Measurements from ENCODE around the gene OSCP1.

Gene OSCP1

GRCh38 chr1:36390411-36390810 is 59.8 kb downstream of the OSCP1 start:
- peak overlapping the region; percentile 92 for H3K27ac Mint-ChIP-seq
- no peaks in the 10 kb centered on the region for H3K9me3 Mint-ChIP-seq
- H3K4me1 Mint-ChIP-seq: peaks cover 64% of the 10 kb centered on the region
- no peaks in the 10 kb centered on the region for H3K27me3 Mint-ChIP-seq
- no peak for ATAC-seq
- H3K36me3 Mint-ChIP-seq: peaks cover 35% of the 10 kb centered on the region
- H3K4me3 Mint-ChIP-seq: no peak overlapping the region

- H3K27ac Mint-ChIP-seq: peak overlapping the region; percentile 92
- peaks cover 35% of the 10 kb centered on the region for H3K36me3 Mint-ChIP-seq
- no peaks in the 10 kb centered on the region for H3K27me3 Mint-ChIP-seq
- peaks cover 64% of the 10 kb centered on the region for H3K4me1 Mint-ChIP-seq
- H3K4me3 Mint-ChIP-seq: no peak overlapping the region
- no peaks in the 10 kb centered on the region for H3K9me3 Mint-ChIP-seq
- ATAC-seq: no peak
These were observed 60.3 kb downstream of the OSCP1 start for GRCh38 chr1:36389999-36390398.

- Mint-ChIP-seq H3K4me1 (peaks cover 72% of the 10 kb centered on the region), H3K4me3 (no peak overlapping the region), H3K36me3 (peaks cover 35% of the 10 kb centered on the region), H3K9me3 (no peaks in the 10 kb centered on the region), H3K27me3 (no peaks in the 10 kb centered on the region), H3K27ac (peak overlapping the region; percentile 92)
- ATAC-seq: no peak
These were observed 61.0 kb downstream of the OSCP1 start for GRCh38 chr1:36389261-36389660.

GRCh38 chr1:36387141-36387949 is 62.9 kb downstream of the OSCP1 start:
- H3K9me3 Mint-ChIP-seq: no peaks in the 10 kb centered on the region
- H3K27me3 Mint-ChIP-seq: no peaks in the 10 kb centered on the region
- peak overlapping the region; percentile 92 for H3K27ac Mint-ChIP-seq
- H3K4me1 Mint-ChIP-seq: peaks cover 79% of the 10 kb centered on the region
- H3K36me3 Mint-ChIP-seq: peaks cover 27% of the 10 kb centered on the region
- ATAC-seq: no peak
- peak overlapping the region; percentile 78 for H3K4me3 Mint-ChIP-seq

- Mint-ChIP-seq H3K9me3 (no peaks in the 10 kb centered on the region), H3K36me3 (peaks cover 27% of the 10 kb centered on the region), H3K27me3 (no peaks in the 10 kb centered on the region), H3K4me3 (peak overlapping the region; percentile 78), H3K4me1 (peaks cover 79% of the 10 kb centered on the region), H3K27ac (peak overlapping the region; percentile 92)
- peak; percentile 80 for ATAC-seq
These were observed 63.7 kb downstream of the OSCP1 start for GRCh38 chr1:36386265-36387140.

DNA sequence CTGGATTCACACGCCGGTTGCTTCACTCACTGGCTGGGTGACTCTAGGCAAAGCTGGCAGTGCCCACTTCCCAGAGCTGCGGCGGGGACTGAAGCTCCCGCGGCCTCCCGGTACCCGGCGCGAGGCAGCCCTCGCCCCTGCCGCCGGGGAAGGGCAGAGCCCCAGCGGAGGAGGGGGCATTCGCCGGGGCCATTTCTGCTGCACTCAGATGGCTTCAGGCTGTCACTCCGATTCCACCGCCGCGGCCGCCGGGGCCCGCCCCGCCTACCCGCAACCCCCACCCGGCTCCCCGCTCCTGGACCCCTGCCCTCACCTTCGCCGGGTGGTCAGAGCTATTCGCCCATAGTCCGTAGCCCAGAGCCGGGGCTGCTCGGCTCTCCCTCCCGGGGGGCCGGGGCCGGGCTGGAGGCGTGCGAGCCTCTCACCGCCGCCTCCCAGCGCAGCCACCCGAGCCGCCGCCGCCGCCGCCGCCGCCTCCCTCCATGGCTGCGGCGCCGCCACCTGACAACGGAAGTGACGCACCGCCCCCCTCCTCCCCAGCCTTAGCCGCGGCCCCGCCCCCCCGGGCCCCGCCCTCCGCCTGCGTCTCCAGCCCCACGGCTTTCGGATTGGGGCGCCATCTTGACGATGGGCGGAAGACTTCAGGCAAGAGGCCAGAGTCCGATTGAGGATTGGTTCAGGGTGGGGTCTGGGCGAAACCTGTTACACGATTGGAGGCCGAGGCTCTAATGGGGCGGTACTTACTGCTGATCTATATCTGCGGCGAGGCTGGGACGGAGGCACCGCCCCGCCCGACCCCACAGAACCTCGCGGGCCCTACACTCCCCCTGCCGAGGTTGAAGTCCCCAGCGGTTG is 64.6 kb downstream of the OSCP1 start, which contains the start of gene STK40:
STK40 (minus strand) TSS at position 515 of the 855 bp plus-strand sequence. CDS start 24,592 bp downstream, outside the sequence.
- H3K36me3 Mint-ChIP-seq: peaks cover 21% of the 10 kb centered on the region
- no peaks in the 10 kb centered on the region for H3K27me3 Mint-ChIP-seq
- H3K9me3 Mint-ChIP-seq: no peaks in the 10 kb centered on the region
- H3K4me1 Mint-ChIP-seq: peaks cover 78% of the 10 kb centered on the region
- ATAC-seq: peak; percentile 97
- peak within 1 kb of the TSS; percentile 78 for H3K4me3 Mint-ChIP-seq
- peak within 1 kb of the TSS; percentile 92 for H3K27ac Mint-ChIP-seq

DNA sequence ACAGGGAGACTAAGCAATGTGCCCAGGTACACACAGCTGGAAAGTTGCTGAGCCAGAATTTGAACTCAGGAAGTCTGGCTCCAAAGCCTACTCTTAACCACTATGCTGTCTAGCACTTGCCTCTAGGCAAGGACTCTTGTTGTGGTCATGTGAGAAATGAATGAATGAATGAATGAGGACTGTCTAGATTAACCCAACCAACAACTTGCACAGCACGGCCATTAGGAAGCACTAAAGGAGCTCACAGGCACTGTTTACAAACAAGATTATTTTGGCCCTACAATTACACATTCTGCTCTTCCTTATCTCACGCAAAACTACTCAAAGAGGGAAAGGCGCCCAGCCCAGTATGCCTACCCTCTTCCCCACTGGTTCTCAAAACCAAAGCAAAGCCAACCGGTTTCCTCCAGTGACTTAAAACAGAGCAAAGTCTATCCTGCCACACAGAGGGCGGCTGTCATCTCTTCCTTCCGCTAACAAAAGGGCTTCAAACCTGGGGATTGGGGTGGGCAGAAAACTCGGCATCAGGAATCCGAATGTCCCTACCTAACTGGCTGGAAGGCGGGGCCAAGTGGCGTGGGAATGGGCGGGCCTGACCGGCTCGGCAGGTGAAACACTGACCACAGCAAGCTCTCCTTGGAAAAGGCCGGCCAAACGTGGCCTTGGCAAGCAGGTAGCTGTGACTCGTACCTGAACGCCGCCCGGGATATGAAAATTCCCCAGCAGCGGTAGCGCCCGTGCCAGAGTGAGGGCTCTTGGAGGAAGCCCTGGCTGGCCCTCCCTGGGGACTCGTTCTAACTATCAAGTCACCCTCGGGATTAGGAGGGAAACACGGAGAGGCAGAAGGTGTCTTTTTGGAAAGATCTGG is 65.5 kb downstream of the OSCP1 start:
- H3K27ac Mint-ChIP-seq: peak overlapping the region; percentile 92
- H3K9me3 Mint-ChIP-seq: no peaks in the 10 kb centered on the region
- no peaks in the 10 kb centered on the region for H3K27me3 Mint-ChIP-seq
- H3K36me3 Mint-ChIP-seq: peaks cover 13% of the 10 kb centered on the region
- no peak for ATAC-seq
- peaks cover 77% of the 10 kb centered on the region for H3K4me1 Mint-ChIP-seq
- peak overlapping the region; percentile 78 for H3K4me3 Mint-ChIP-seq

DNA sequence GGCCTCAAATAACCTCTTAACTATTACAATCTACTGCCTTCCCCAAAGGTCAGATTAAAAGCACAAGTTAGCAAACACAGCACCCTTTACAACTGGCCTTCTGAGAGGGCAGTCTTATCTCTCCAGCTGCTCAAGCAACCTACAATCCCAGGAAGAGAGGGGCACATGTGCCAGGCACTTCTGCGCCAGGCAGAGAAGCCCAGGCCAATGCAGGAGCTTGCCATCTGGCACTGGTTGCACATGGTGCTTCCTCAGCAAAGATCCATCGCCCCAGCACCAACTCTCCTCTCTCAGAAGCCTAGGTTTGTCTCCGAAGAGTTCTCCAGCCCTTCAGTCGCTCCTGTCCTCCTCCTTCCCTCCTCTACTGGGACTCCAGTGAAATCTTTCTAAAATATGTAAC is 67.0 kb downstream of the OSCP1 start:
- peak overlapping the region; percentile 92 for H3K27ac Mint-ChIP-seq
- no peak overlapping the region for H3K4me3 Mint-ChIP-seq
- no peak for ATAC-seq
- no peaks in the 10 kb centered on the region for H3K9me3 Mint-ChIP-seq
- peaks cover 6% of the 10 kb centered on the region for H3K36me3 Mint-ChIP-seq
- H3K27me3 Mint-ChIP-seq: no peaks in the 10 kb centered on the region
- peaks cover 78% of the 10 kb centered on the region for H3K4me1 Mint-ChIP-seq

GRCh38 chr1:36382669-36383068 is 67.6 kb downstream of the OSCP1 start:
- Mint-ChIP-seq H3K4me3 (no peak overlapping the region), H3K4me1 (peaks cover 81% of the 10 kb centered on the region), H3K27ac (no peak overlapping the region), H3K36me3 (peaks cover 6% of the 10 kb centered on the region), H3K9me3 (no peaks in the 10 kb centered on the region), H3K27me3 (no peaks in the 10 kb centered on the region)
- ATAC-seq: no peak

- Mint-ChIP-seq H3K9me3 (no peaks in the 10 kb centered on the region), H3K4me1 (peaks cover 79% of the 10 kb centered on the region), H3K4me3 (no peak overlapping the region), H3K27me3 (no peaks in the 10 kb centered on the region), H3K36me3 (peaks cover 6% of the 10 kb centered on the region), H3K27ac (peak overlapping the region; percentile 43)
- ATAC-seq: no peak
These were observed 68.0 kb downstream of the OSCP1 start for GRCh38 chr1:36382231-36382630.

GRCh38 chr1:36381405-36381804 is 68.8 kb downstream of the OSCP1 start:
- no peak overlapping the region for H3K4me3 Mint-ChIP-seq
- peaks cover 6% of the 10 kb centered on the region for H3K36me3 Mint-ChIP-seq
- no peak for ATAC-seq
- peaks cover 71% of the 10 kb centered on the region for H3K4me1 Mint-ChIP-seq
- peak overlapping the region; percentile 43 for H3K27ac Mint-ChIP-seq
- no peaks in the 10 kb centered on the region for H3K9me3 Mint-ChIP-seq
- H3K27me3 Mint-ChIP-seq: no peaks in the 10 kb centered on the region

GRCh38 chr1:36380782-36381181 is 69.5 kb downstream of the OSCP1 start:
- Mint-ChIP-seq H3K27me3 (no peaks in the 10 kb centered on the region), H3K36me3 (peaks cover 6% of the 10 kb centered on the region), H3K4me1 (peaks cover 67% of the 10 kb centered on the region), H3K4me3 (no peak overlapping the region), H3K9me3 (no peaks in the 10 kb centered on the region), H3K27ac (peak overlapping the region; percentile 43)
- ATAC-seq: no peak

DNA sequence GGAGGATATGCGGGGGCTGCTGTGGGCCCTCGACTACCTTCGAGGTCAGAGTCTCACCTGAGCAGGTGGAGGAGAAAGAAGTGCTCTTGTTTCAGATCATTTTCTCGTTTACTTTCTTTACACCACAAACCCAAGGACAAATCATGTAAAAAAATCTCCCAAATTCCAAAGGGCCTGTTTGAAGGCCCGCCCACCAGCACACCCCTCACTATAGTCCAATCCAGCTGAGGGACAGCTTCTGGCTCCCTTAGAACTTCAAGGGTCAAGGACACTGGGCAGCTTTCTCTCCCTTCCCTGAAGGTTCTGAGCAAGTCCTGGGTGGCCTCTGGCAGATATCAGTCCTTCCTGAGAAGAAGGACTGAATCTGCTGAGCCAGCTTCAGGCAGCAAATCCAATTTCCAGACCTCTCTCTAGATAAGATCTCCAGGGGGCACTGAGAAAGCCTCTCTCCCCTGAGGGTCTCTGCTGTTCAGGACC is 70.1 kb downstream of the OSCP1 start:
- Mint-ChIP-seq H3K27ac (peak overlapping the region; percentile 43), H3K4me3 (no peak overlapping the region), H3K9me3 (no peaks in the 10 kb centered on the region), H3K36me3 (peaks cover 6% of the 10 kb centered on the region), H3K27me3 (no peaks in the 10 kb centered on the region), H3K4me1 (peaks cover 68% of the 10 kb centered on the region)
- ATAC-seq: no peak

Measured in stimulated activated memory B cell treated with anti-CD40 and anti-IgM and Interleukin-4, amounts not matched to agents 10 μg/mL and 1 μg/mL and 100 μg/mL, for 72 hours (primary cell).